ENCODE measurements around the gene PHACTR1. TPM values are rescaled to one million over a fixed set of nuclear protein-coding genes. Genes with fewer than 3 reads are reported as not detected.

Gene PHACTR1
- total RNA-seq, 1 donor from 2014 or later = 50.7 TPM

DNA sequence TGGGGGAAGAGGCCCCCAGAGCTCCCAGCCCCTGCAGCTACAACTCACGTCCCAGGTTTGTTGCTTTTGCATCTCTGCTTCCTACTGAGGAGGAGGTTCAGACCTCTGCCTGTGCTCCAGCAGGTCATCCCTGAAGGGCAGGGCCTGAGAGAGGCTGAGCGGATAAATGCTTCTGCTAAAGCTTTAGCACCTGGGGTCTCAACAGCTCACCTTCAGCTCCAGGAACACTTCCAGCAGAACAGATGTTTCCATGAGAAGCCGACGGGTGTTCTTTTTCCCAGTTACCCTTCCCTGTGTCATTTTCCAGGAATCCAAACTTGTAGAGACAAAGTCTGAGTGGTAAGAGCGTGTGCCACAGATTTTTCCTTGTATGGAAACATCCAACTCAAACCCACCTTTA lies 403.0 kb downstream of the PHACTR1 start:
- Mint-ChIP-seq H3K4me1 (ENCODE audit: low read depth, unreplicated experiment) (peaks cover 7% of the 10 kb centered on the region), H3K27ac (ENCODE audit: unreplicated experiment) (no peak overlapping the region), H3K27me3 (ENCODE audit: unreplicated experiment) (peaks cover 1% of the 10 kb centered on the region), H3K36me3 (ENCODE audit: unreplicated experiment) (no peaks in the 10 kb centered on the region), H3K9me3 (ENCODE audit: unreplicated experiment) (no peaks in the 10 kb centered on the region), H3K4me3 (ENCODE audit: unreplicated experiment) (no peak overlapping the region)
- DNase-seq = no peak
- TF ChIP-seq, protein P1, sequence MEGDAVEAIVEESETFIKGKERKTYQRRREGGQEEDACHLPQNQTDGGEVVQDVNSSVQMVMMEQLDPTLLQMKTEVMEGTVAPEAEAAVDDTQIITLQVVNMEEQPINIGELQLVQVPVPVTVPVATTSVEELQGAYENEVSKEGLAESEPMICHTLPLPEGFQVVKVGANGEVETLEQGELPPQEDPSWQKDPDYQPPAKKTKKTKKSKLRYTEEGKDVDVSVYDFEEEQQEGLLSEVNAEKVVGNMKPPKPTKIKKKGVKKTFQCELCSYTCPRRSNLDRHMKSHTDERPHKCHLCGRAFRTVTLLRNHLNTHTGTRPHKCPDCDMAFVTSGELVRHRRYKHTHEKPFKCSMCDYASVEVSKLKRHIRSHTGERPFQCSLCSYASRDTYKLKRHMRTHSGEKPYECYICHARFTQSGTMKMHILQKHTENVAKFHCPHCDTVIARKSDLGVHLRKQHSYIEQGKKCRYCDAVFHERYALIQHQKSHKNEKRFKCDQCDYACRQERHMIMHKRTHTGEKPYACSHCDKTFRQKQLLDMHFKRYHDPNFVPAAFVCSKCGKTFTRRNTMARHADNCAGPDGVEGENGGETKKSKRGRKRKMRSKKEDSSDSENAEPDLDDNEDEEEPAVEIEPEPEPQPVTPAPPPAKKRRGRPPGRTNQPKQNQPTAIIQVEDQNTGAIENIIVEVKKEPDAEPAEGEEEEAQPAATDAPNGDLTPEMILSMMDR (IDR thresholded peaks at IDR 0.05; ENCODE audit: partially characterized antibody, unreplicated experiment) = no peak

DNA sequence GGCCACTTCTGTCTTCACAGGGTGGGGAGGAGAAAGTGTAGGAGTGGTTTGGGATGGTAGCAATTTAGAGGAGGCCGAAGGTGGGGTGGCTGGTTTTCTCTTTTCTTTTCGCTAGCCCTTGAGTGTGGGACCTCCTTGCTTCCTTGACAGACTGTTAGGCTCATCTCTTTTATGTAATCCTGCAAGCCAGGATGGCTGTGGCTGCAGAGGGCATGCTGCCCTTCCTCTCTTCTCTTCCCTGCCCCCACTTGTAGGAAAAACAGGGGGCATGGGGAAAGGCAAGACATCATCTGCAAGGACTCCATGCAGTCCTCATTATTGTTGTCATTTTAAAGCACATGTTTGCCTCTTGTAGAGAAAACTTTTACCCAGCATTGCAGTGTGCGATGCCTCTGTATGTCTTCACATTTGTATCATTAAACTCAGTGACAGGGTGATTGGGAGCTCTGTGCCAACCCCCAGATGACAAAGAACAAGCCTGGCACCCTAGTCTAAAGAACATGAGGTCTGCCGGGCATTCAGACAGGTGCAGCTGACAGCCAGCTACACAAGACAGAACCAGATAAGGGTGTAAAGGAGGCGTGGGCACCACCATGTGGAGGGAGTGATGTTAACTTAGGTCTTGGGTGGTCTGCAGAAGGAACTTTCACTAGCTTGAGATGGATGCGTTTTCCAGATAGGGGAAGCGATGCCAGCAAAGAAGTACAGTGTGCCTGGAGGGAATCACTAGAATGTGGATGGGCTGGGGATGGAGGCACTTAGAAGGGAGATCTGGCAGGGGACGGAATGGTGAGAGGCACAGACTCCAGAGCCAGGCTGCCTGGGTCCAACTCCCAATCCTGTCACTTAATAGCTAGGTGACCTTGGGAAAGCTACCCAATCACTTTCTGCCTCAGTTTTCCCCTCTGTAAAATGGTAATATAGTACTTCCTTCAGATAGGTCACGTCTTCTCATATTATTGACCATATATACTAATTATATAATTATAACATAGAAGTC lies 404.2 kb downstream of the PHACTR1 start:
- Mint-ChIP-seq H3K36me3 (ENCODE audit: unreplicated experiment) (no peaks in the 10 kb centered on the region), H3K9me3 (ENCODE audit: unreplicated experiment) (no peaks in the 10 kb centered on the region), H3K4me3 (ENCODE audit: unreplicated experiment) (no peak overlapping the region), H3K4me1 (ENCODE audit: low read depth, unreplicated experiment) (peaks cover 7% of the 10 kb centered on the region), H3K27me3 (ENCODE audit: unreplicated experiment) (peaks cover 1% of the 10 kb centered on the region), H3K27ac (ENCODE audit: unreplicated experiment) (no peak overlapping the region)
- DNase-seq = no peak
- TF ChIP-seq, protein P1 (IDR thresholded peaks at IDR 0.05; ENCODE audit: partially characterized antibody, unreplicated experiment) = no peak

- Mint-ChIP-seq H3K4me1 (ENCODE audit: low read depth, unreplicated experiment) (peaks cover under 1% of the 10 kb centered on the region), H3K27ac (ENCODE audit: unreplicated experiment) (no peak overlapping the region), H3K9me3 (ENCODE audit: unreplicated experiment) (no peaks in the 10 kb centered on the region), H3K4me3 (ENCODE audit: unreplicated experiment) (no peak overlapping the region), H3K36me3 (ENCODE audit: unreplicated experiment) (no peaks in the 10 kb centered on the region), H3K27me3 (ENCODE audit: unreplicated experiment) (no peaks in the 10 kb centered on the region)
- DNase-seq = no peak
- TF ChIP-seq, protein P1 (IDR thresholded peaks at IDR 0.05; ENCODE audit: partially characterized antibody, unreplicated experiment) = no peak
Measured at GRCh38 chr6:13124131-13124530, 407.6 kb downstream of the PHACTR1 start.

- Mint-ChIP-seq H3K36me3 (ENCODE audit: unreplicated experiment) (no peaks in the 10 kb centered on the region), H3K27me3 (ENCODE audit: unreplicated experiment) (no peaks in the 10 kb centered on the region), H3K4me3 (ENCODE audit: unreplicated experiment) (no peak overlapping the region), H3K9me3 (ENCODE audit: unreplicated experiment) (no peaks in the 10 kb centered on the region), H3K4me1 (ENCODE audit: low read depth, unreplicated experiment) (no peaks in the 10 kb centered on the region), H3K27ac (ENCODE audit: unreplicated experiment) (no peak overlapping the region)
- TF ChIP-seq, protein P1 (IDR thresholded peaks at IDR 0.05; ENCODE audit: partially characterized antibody, unreplicated experiment) = no peak
- DNase-seq = no peak
Measured at GRCh38 chr6:13125841-13126240, 409.3 kb downstream of the PHACTR1 start.

All from glutamatergic neuron (in vitro differentiated cells).